Measurements from ENCODE around the gene GPR52.
"Not testable (repeated sequence)": the region's sequence is repeated elsewhere in the genome, so short reads cannot be mapped to it uniquely, and the experiment has no call there.

GPR52 gene

DNA sequence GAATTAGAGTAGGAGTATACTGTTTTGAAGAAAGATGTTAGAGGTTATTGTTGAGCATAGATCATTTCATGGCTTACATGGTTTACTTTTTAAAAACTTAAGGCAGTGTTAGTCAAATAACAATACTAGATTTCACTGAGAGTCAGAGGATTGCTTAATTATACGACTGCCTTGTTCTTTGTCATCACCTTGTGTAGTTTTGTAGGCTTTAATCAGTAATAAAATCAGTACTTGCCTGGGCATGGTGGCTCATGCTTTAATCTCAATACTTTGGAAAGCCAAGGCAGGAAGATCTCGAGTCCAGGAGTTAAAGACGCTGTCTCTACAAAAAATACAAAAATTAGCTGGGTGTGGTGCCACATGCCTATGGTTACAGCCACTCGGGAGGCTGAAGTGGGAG lies 41.3 kb upstream of the GPR52 start:
- H3K4me2 ChIP-seq (ENCODE audit: low read length), result no peak overlapping the region
- no peaks in the 10 kb centered on the region for H3K9me3 ChIP-seq (ENCODE audit: control insufficient read depth, low read length)
- no peak overlapping the region for H3K4me3 ChIP-seq (ENCODE audit: low read depth, low read length)
- no peaks in the 10 kb centered on the region for H3K36me3 ChIP-seq (ENCODE audit: control insufficient read depth, insufficient read depth, low read length)
- H3K27ac ChIP-seq, result no peak overlapping the region
- no peaks in the 10 kb centered on the region for H3K4me1 ChIP-seq
- H3K79me2 ChIP-seq, result no peaks in the 10 kb centered on the region
- no peak overlapping the region for H2AFZ ChIP-seq
- H3K27me3 ChIP-seq (ENCODE audit: control insufficient read depth, insufficient read depth, low read length), result no peaks in the 10 kb centered on the region
- TF ChIP-seq, protein P1, sequence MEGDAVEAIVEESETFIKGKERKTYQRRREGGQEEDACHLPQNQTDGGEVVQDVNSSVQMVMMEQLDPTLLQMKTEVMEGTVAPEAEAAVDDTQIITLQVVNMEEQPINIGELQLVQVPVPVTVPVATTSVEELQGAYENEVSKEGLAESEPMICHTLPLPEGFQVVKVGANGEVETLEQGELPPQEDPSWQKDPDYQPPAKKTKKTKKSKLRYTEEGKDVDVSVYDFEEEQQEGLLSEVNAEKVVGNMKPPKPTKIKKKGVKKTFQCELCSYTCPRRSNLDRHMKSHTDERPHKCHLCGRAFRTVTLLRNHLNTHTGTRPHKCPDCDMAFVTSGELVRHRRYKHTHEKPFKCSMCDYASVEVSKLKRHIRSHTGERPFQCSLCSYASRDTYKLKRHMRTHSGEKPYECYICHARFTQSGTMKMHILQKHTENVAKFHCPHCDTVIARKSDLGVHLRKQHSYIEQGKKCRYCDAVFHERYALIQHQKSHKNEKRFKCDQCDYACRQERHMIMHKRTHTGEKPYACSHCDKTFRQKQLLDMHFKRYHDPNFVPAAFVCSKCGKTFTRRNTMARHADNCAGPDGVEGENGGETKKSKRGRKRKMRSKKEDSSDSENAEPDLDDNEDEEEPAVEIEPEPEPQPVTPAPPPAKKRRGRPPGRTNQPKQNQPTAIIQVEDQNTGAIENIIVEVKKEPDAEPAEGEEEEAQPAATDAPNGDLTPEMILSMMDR (IDR thresholded peaks at IDR 0.05), result no peak
- H3K9ac ChIP-seq, result no peak overlapping the region

DNA sequence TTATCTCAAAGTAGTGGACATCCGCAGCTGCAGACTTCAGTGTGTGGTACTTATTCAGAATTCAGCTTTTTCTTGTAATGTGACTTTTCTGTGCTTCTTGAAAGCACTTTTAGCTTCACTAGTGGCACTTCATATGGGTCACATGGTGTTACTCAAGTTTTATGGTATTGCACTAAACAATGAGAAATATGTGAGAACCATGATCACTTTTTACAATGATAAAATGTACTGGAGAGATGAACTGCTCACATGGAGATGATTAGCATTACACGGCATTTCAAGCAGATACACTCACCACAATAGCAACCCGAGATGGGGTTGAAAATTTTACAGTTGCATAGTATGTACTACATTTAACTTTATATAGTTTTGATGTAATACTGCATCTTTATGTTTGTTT lies 40.1 kb upstream of the GPR52 start:
- TF ChIP-seq, protein P1 (IDR thresholded peaks at IDR 0.05), result no peak

DNA sequence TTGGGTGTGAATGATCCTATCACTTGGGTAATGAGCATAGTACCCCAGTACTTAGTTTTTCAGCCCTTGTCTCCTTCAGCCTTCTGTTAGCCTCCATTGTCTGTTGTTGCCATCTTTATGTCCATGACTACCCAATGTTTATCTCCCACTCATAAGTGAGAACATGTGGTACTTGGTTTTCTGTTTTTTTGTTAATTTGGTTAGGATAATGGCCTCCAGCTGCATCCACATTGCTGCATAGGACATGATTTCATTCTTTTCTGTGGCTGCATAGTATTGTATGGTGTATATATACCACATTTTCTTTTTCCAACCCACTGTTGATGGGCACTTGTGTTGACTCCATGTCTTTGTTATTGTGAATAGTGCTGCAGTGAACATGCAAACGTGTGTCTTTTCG lies 39.6 kb upstream of the GPR52 start:
- Histone ChIP-seq H2AFZ (no peak overlapping the region), H3K27ac (no peak overlapping the region), H3K79me2 (no peaks in the 10 kb centered on the region), H3K27me3 (ENCODE audit: control insufficient read depth, insufficient read depth, low read length) (no peaks in the 10 kb centered on the region), H3K36me3 (ENCODE audit: control insufficient read depth, insufficient read depth, low read length) (no peaks in the 10 kb centered on the region), H3K9me3 (ENCODE audit: control insufficient read depth, low read length) (no peaks in the 10 kb centered on the region), H3K4me3 (ENCODE audit: low read depth, low read length) (no peak overlapping the region), H3K4me2 (ENCODE audit: low read length) (no peak overlapping the region), H3K4me1 (no peaks in the 10 kb centered on the region), H3K9ac (no peak overlapping the region)
- TF ChIP-seq, protein P1 (IDR thresholded peaks at IDR 0.05), result no peak

More for the DNA sequence above, 40.1 kb upstream of the GPR52 start:
- H3K27me3 ChIP-seq (ENCODE audit: control insufficient read depth, insufficient read depth, low read length), result no peaks in the 10 kb centered on the region
- no peaks in the 10 kb centered on the region for H3K79me2 ChIP-seq
- H3K9ac ChIP-seq, result no peak overlapping the region
- no peaks in the 10 kb centered on the region for H3K9me3 ChIP-seq (ENCODE audit: control insufficient read depth, low read length)
- no peaks in the 10 kb centered on the region for H3K4me1 ChIP-seq
- H3K4me2 ChIP-seq (ENCODE audit: low read length), result no peak overlapping the region
- no peak overlapping the region for H3K4me3 ChIP-seq (ENCODE audit: low read depth, low read length)
- H2AFZ ChIP-seq, result no peak overlapping the region
- H3K27ac ChIP-seq, result no peak overlapping the region
- H3K36me3 ChIP-seq (ENCODE audit: control insufficient read depth, insufficient read depth, low read length), result no peaks in the 10 kb centered on the region

DNA sequence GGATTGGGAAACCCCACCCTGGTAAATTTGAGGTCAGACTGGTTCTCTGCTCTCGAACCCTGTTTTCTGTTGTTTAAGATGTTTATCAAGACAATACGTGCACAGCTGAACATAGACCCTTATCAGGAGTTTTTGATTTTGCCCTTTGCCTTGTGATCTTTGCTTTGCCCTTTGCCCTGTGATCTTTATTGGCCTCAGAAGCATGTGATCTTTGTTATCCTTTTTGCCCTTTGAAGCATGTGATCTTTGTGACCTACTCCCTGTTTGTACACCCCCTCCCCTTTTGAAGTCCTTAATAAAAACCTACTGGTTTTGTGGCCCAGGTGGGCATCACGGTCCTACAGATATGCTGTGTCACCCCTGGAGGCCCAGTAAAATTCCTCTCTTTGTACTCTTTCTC lies 38.0 kb upstream of the GPR52 start:
- H3K36me3 ChIP-seq (ENCODE audit: control insufficient read depth, insufficient read depth, low read length); H2AFZ ChIP-seq; H3K9ac ChIP-seq; H3K4me3 ChIP-seq (ENCODE audit: low read depth, low read length); H3K4me2 ChIP-seq (ENCODE audit: low read length); H3K79me2 ChIP-seq; H3K9me3 ChIP-seq (ENCODE audit: control insufficient read depth, low read length); H3K4me1 ChIP-seq; H3K27ac ChIP-seq; H3K27me3 ChIP-seq (ENCODE audit: control insufficient read depth, insufficient read depth, low read length): not testable (repeated sequence)

DNA sequence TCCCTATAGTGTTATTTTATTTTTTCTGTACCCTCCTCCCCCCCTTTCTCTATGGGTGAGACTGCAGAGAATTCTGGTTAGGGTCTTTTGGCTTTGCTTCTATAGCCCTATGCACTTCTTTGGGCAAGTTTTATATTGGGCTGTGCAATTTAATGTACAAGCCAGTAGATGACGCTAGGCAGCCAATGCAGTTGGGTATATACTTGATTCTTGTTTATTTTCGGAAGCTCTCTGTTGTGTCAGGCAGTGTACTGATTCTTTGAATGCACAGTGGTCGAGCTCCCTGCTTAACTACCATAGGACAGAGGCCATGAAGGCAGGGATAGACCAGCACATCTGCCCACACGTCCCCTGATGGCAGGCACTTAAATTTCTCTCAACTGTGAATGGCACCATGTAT lies 34.1 kb upstream of the GPR52 start:
- Histone ChIP-seq H3K4me1 (no peaks in the 10 kb centered on the region), H3K4me3 (ENCODE audit: low read depth, low read length) (no peak overlapping the region)
- TF ChIP-seq, protein P1 (IDR thresholded peaks at IDR 0.05), result no peak

More for the DNA sequence above, 34.1 kb upstream of the GPR52 start:
- Histone ChIP-seq H3K27me3 (ENCODE audit: control insufficient read depth, insufficient read depth, low read length) (no peaks in the 10 kb centered on the region), H2AFZ (no peak overlapping the region), H3K4me2 (ENCODE audit: low read length) (no peak overlapping the region), H3K9ac (no peak overlapping the region), H3K9me3 (ENCODE audit: control insufficient read depth, low read length) (no peaks in the 10 kb centered on the region), H3K79me2 (no peaks in the 10 kb centered on the region), H3K36me3 (ENCODE audit: control insufficient read depth, insufficient read depth, low read length) (no peaks in the 10 kb centered on the region), H3K27ac (no peak overlapping the region)

Measured in parathyroid adenoma (tissue), 2 donors.